Kidney epithelial cell (primary cell): ENCODE results near the gene SDF4. TPM values are rescaled to one million over a fixed set of nuclear protein-coding genes. Genes with fewer than 3 reads are reported as not detected.

Experiments
- DNase-seq: peaks from one replicate; pipeline ENCODE4 v3.0.0-alpha.2; 2010; ENCODE audit warnings: low read depth
- H3K27me3 ChIP-seq: 2 replicates; pipeline ENCODE4 v1.6.0; 2011; ENCODE audit warnings: low read length; ENCODE audit not compliant: control insufficient read depth, insufficient read depth
- H3K36me3 ChIP-seq: 2 replicates; pipeline ENCODE4 v1.5.1; 2011; ENCODE audit warnings: low read length; ENCODE audit not compliant: control insufficient read depth, insufficient read depth
- H3K4me3 ChIP-seq: 2 replicates; pipeline ENCODE4 v1.5.1; 2011; ENCODE audit warnings: low read depth, mild to moderate bottlenecking, control low read depth, low read length
- CTCF ChIP-seq: IDR thresholded peaks from 2 replicates; pipeline ENCODE4 v1.5.1; 2011; ENCODE audit warnings: mild to moderate bottlenecking, moderate library complexity, low read length, control low read depth, inconsistent platforms; ENCODE audit not compliant: insufficient read depth, poor library complexity, severe bottlenecking
- total RNA-seq: library from RNA; depleted of rRNA; stranded (reverse); fragments of >200 nt; gene quantifications from 2 replicates; pipeline ENCODE4 v1.2.3, GENCODE V29; 2015

SDF4 gene
- total RNA-seq, 1 donor from 2014 or later = 153 TPM

GRCh38 chr1:1256956-1257871, 25.4 kb upstream of the SDF4 start:
- no peak for DNase-seq
- Histone ChIP-seq H3K36me3 (peaks cover 1% of the 10 kb centered on the region), H3K27me3 (no peaks in the 10 kb centered on the region), H3K4me3 (no peak overlapping the region)
- TF ChIP-seq CTCF = no peak

DNA sequence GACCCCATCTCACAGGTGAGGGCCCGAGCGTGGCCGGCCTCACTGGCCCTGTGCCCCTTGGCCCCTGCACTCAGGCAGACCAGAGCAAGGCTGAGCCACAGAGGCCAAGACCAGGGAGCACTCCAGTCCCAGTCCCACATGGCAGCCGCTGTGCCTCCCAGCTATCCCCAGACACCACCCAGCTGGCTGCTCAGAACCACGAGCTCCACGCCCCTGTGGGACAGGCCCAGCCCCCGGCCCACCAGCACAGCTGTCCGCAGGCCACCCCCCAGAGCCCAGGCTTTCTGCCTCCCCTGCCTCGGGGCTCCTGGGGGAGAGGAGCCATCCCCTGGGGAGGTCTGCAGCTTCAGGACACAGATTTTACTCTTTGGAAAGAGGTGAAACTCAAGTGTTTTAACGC, 23.8 kb upstream of the SDF4 start:
- H3K4me3 ChIP-seq = no peak overlapping the region
- TF ChIP-seq CTCF = no peak
- no peaks in the 10 kb centered on the region for H3K27me3 ChIP-seq
- H3K36me3 ChIP-seq = peaks cover 1% of the 10 kb centered on the region
- no peak for DNase-seq

DNA sequence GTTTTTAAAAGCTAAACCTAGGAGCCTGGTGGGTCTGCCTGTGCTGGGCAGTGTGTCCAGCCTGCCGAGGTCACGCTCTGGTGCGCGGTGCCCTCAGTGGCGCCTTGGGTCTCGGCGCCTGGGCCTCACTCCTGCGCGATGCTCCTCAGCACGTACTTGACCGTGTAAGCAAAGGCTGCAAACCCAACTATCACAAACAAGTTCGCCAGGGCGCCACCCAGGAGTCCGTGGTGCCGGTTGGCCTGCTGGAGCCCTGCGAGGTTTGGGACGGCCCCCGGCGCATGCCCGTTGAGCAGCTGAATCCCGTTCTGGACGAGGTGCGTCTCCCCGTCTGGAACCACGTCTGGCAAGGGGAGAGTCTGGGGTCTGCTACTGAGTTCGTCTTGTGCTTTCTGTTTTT, 23.3 kb upstream of the SDF4 start:
- Histone ChIP-seq H3K36me3 (peaks cover 1% of the 10 kb centered on the region), H3K27me3 (no peaks in the 10 kb centered on the region), H3K4me3 (no peak overlapping the region)
- DNase-seq = no peak
- TF ChIP-seq CTCF = no peak

GRCh38 chr1:1254667-1254998, 22.8 kb upstream of the SDF4 start:
- peaks cover 1% of the 10 kb centered on the region for H3K36me3 ChIP-seq
- no peaks in the 10 kb centered on the region for H3K27me3 ChIP-seq
- TF ChIP-seq CTCF = no peak
- H3K4me3 ChIP-seq = no peak overlapping the region
- DNase-seq = no peak

- H3K36me3 ChIP-seq = peaks cover 1% of the 10 kb centered on the region
- no peak for TF ChIP-seq CTCF
- H3K27me3 ChIP-seq = no peaks in the 10 kb centered on the region
- no peak overlapping the region for H3K4me3 ChIP-seq
- DNase-seq = no peak
Measured at GRCh38 chr1:1253972-1254666, 22.3 kb upstream of the SDF4 start.
